ENCODE measurements around the gene PITPNM2. TPM values are rescaled to one million over a fixed set of nuclear protein-coding genes. Genes with fewer than 3 reads are reported as not detected.

The PITPNM2 gene
- total and polyA plus RNA-seq, 4 donors, result 6.8 to 18.0 (median 10.8) TPM

DNA sequence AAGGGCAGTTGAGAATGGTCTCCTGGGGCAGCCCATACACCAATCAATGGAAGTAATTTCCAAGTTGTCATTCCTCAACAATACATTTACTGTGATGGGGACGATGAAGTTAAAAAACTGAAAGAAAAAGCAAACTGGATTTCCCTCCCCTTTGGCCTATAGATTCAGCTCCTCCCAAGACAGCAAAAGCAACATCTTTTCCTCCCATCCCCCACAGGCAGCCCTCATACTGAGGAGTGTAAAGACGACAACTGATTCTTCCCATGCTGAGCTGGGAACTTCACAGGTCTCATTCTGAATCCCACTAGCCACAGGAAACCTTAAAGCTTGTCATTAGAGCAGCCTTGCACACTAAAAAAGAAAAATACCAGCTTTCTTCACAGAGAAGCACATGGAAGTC is 48.5 kb downstream of the PITPNM2 start:
- H3K4me1 ChIP-seq (ENCODE audit: control insufficient read depth, insufficient read depth, low read length), result peaks cover 20% of the 10 kb centered on the region
- H3K27me3 ChIP-seq (ENCODE audit: control insufficient read depth, insufficient read depth, low read length), result no peaks in the 10 kb centered on the region
- 57% methylated on average over 1 of the region's 2 CpGs for WGBS (ENCODE audit: insufficient coverage)

DNA sequence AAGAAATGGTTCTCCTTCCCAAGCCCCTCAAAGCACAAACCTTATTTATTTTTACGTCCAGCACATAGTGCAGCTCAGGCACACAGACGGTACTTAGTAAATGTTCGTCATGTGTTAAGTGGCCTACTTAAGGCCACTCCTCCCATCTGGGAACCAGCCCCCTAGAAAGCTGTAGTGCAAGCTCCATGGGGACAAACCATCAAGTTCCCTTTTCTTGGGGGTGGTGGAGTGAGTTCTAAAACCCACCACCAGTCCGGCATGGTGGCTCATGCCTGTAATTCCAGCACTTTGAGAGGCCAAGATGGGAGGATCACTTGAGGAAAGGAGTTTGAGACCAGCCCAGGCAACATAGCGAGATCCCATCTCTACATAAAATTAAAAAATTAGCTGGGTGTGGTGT is 49.4 kb downstream of the PITPNM2 start:
- peaks cover 19% of the 10 kb centered on the region for H3K4me1 ChIP-seq (ENCODE audit: control insufficient read depth, insufficient read depth, low read length)
- no CpG with 5 or more reads among the region's 5 CpGs for WGBS (ENCODE audit: insufficient coverage)
- no peaks in the 10 kb centered on the region for H3K9me3 ChIP-seq (ENCODE audit: control insufficient read depth, insufficient read depth, low read length)
- H3K36me3 ChIP-seq (ENCODE audit: control insufficient read depth, insufficient read depth, low read length), result peaks cover 3% of the 10 kb centered on the region
- H3K27me3 ChIP-seq (ENCODE audit: control insufficient read depth, insufficient read depth, low read length), result no peaks in the 10 kb centered on the region
- H3K27ac ChIP-seq (ENCODE audit: low read depth, low read length), result no peak overlapping the region
- DNase-seq (ENCODE audit: low read depth in 4 of 6, low spot score in 6 of 6), result no peak
- H3K4me3 ChIP-seq (ENCODE audit: low read depth, low read length), result no peak overlapping the region

More for the DNA sequence above, 48.5 kb downstream of the PITPNM2 start:
- Histone ChIP-seq H3K4me3 (ENCODE audit: low read depth, low read length) (no peak overlapping the region), H3K36me3 (ENCODE audit: control insufficient read depth, insufficient read depth, low read length) (peaks cover 3% of the 10 kb centered on the region), H3K9me3 (ENCODE audit: control insufficient read depth, insufficient read depth, low read length) (no peaks in the 10 kb centered on the region), H3K27ac (ENCODE audit: low read depth, low read length) (no peak overlapping the region)
- DNase-seq (ENCODE audit: low read depth in 4 of 6, low spot score in 6 of 6), result peak in 1 of 6 donors; percentile 62

Other genes starting within 250 kb of the PITPNM2 start
- 10 to 100 TPM; 12.5 to 15.7 TPM for gene ABCB9, start 184.6 kb downstream of the PITPNM2 start, total RNA-seq
- 10 to 100 TPM; 16.4 to 24.4 TPM for gene ABCB9, start 184.6 kb downstream of the PITPNM2 start, polyA plus RNA-seq (ENCODE audit: insufficient read length in 2 of 2)
- 1 to 10 TPM; 6.5 to 7.8 TPM for gene OGFOD2, start 175.8 kb downstream of the PITPNM2 start, total RNA-seq
- 10 to 100 TPM; 13.3 to 19.1 TPM for gene OGFOD2, start 175.8 kb downstream of the PITPNM2 start, polyA plus RNA-seq (ENCODE audit: insufficient read length in 2 of 2)
- gene ARL6IP4, start 170.4 kb downstream of the PITPNM2 start, total RNA-seq, result 100 to 1,000 TPM in 1 of 2 donors, 10 to 100 TPM in 1; 44.3 to 207 TPM
- gene ARL6IP4, start 170.4 kb downstream of the PITPNM2 start, polyA plus RNA-seq (ENCODE audit: insufficient read length in 2 of 2), result 100 to 1,000 TPM; 125 to 149 TPM
- 10 to 100 TPM; 55.0 to 79.2 TPM for gene MPHOSPH9, start 82.1 kb upstream of the PITPNM2 start, total RNA-seq
- 10 to 100 TPM; 20.5 to 32.8 TPM for gene MPHOSPH9, start 82.1 kb upstream of the PITPNM2 start, polyA plus RNA-seq (ENCODE audit: insufficient read length in 2 of 2)
- gene MTRFR, start 82.3 kb upstream of the PITPNM2 start, total RNA-seq, result 10 to 100 TPM; 15.7 to 17.6 TPM
- gene MTRFR, start 82.3 kb upstream of the PITPNM2 start, polyA plus RNA-seq (ENCODE audit: insufficient read length in 2 of 2), result 10 to 100 TPM; 23.5 to 26.5 TPM
- 100 to 1,000 TPM; 136 to 224 TPM for gene CDK2AP1, start 120.8 kb upstream of the PITPNM2 start, total RNA-seq
- 100 to 1,000 TPM; 300 to 428 TPM for gene CDK2AP1, start 120.8 kb upstream of the PITPNM2 start, polyA plus RNA-seq (ENCODE audit: insufficient read length in 2 of 2)
- gene SBNO1, start 213.8 kb upstream of the PITPNM2 start, total RNA-seq, result 10 to 100 TPM; 25.3 to 28.0 TPM
- 10 to 100 TPM; 15.0 to 21.6 TPM for gene SBNO1, start 213.8 kb upstream of the PITPNM2 start, polyA plus RNA-seq (ENCODE audit: insufficient read length in 2 of 2)
- gene KMT5A, start 233.0 kb upstream of the PITPNM2 start, total RNA-seq, result 10 to 100 TPM; 28.0 to 41.2 TPM
- gene KMT5A, start 233.0 kb upstream of the PITPNM2 start, polyA plus RNA-seq (ENCODE audit: insufficient read length in 2 of 2), result 10 to 100 TPM; 41.3 to 41.9 TPM